ENCODE results near the gene METRN. TPM values are rescaled to one million over a fixed set of nuclear protein-coding genes. Genes with fewer than 3 reads are reported as not detected.

METRN gene
- total and polyA plus RNA-seq, 5 experiments from 2014 or later, result 13.1 to 40.9 (median 22.1) TPM

- H3K4me3 Mint-ChIP-seq, result peak overlapping the region; percentile 50 to 83 (median 66)
- peak; percentile 9 to 33 for ATAC-seq
Measured at GRCh38 chr16:715477-716199, 720 bp downstream of the METRN start.

DNA sequence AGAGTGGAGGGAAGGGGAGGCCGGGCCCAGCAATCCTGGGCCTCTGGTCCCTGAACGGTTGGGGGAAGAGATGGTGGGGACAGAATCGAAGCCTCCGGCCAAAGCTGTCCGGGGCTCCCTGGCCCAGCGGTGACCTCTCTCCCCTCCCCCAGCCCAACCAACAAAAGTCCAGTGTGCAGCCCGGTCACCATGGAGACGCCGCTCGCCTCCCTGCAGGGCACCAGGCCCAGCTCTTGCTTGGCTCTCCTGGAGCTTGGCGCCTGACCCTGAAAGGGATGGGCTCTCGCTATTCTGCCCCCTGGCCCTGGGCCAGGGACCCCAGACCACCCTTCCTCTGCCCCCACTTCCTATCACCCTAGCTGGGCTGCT, 1.3 kb downstream of the METRN start:
- no peak for ATAC-seq
- POLR2A ChIA-PET, result interaction anchor here (0.6 to 21.0 kb wide), 12 partner anchors 9 to 92 kb away, joined by 3 to 411 read pairs (median 4); partner anchors contain the start of genes CCDC78, CHTF18, CIAO3 and HAGHL

More at GRCh38 chr16:715477-716199, 720 bp downstream of the METRN start:
- H3K27me3 Mint-ChIP-seq, result peaks cover 0 to 7% (median 0%) of the 10 kb centered on the region in 5 donors
- H3K9me3 Mint-ChIP-seq, result no peaks in the 10 kb centered on the region
- peaks cover 13 to 41% (median 33%) of the 10 kb centered on the region in 4 donors for H3K4me1 Mint-ChIP-seq
- POLR2A ChIA-PET, result interaction anchor here (0.6 to 21.0 kb wide), 13 partner anchors 8 to 93 kb away, joined by 3 to 411 read pairs (median 4); partner anchors contain the start of genes CCDC78, CHTF18, CIAO3 and HAGHL
- peak overlapping the region in 2 of 10 donors; percentile 20 to 52 for H3K27ac Mint-ChIP-seq
- no peak for DNase-seq
- H3K36me3 Mint-ChIP-seq, result no peaks in the 10 kb centered on the region

GRCh38 chr16:716768-717325, 1.9 kb downstream of the METRN start:
- ATAC-seq (no peak), DNase-seq (no peak)
- H3K9me3 Mint-ChIP-seq, result no peaks in the 10 kb centered on the region
- no peaks in the 10 kb centered on the region for H3K36me3 Mint-ChIP-seq
- POLR2A ChIA-PET, result interaction anchor here (0.9 to 21.0 kb wide), 6 partner anchors 10 to 68 kb away, joined by 3 to 411 read pairs (median 6); partner anchors contain the start of genes CCDC78, CIAO3, HAGHL and JMJD8
- H3K27ac Mint-ChIP-seq, result no peak overlapping the region
- H3K27me3 Mint-ChIP-seq, result peaks cover 0 to 3% (median 0%) of the 10 kb centered on the region in 5 donors
- peak overlapping the region in 6 of 10 donors; percentile 42 to 72 (median 56) for H3K4me3 Mint-ChIP-seq
- peaks cover 13 to 41% (median 34%) of the 10 kb centered on the region in 4 donors for H3K4me1 Mint-ChIP-seq

More for the DNA sequence above, 1.3 kb downstream of the METRN start:
- H3K27me3 Mint-ChIP-seq, result peaks cover 0 to 3% (median 0%) of the 10 kb centered on the region in 5 donors
- peak overlapping the region; percentile 39 to 83 (median 68) for H3K4me3 Mint-ChIP-seq
- peak overlapping the region in 1 of 10 donors; percentile 20 for H3K27ac Mint-ChIP-seq
- H3K9me3 Mint-ChIP-seq, result no peaks in the 10 kb centered on the region
- no peak for DNase-seq
- no peaks in the 10 kb centered on the region for H3K36me3 Mint-ChIP-seq
- H3K4me1 Mint-ChIP-seq, result peaks cover 13 to 41% (median 33%) of the 10 kb centered on the region in 4 donors

DNA sequence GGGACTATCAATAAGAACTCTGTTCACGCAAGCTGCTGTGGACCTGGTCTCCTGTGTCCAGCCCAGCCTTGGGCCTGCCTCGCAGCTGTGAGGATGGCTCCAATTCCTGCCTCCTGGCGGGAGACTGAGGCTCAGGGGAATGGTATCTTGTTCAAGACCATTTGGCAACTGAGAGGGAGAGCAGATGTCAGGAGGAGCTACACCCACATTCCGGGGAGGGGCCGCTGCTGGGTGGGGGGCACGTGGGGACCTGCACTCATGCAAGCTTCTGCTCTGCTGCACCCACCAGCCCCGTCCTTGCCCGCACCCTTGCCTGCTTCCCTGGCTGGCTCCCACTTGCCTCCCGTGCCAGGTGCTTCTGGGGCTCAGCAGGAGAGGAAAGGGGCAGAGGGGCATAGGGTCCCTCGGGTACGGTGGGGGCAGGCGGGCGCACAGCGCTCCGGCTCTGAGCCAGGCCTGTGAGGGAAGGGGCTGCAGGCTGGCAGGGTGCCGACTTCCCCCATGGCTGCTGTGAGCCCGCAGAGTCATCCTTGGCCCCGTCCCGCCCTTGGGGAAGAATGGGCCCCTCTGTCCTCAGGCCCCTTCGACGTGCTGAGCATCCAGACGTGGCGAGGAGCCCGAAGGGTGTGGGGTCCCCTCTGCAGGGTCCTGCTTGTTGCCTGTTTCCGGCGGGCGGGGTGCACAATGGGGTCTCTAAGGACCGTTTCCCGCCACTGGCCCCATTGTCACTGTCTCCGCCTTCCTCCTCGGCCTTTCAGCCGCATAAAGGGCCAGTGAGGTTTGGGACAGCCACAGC, 2.7 kb downstream of the METRN start:
- Mint-ChIP-seq H3K9me3 (no peaks in the 10 kb centered on the region), H3K27ac (peak overlapping the region in 1 of 10 donors; percentile 62), H3K4me1 (peaks cover 15 to 47% (median 40%) of the 10 kb centered on the region in 4 donors), H3K36me3 (no peaks in the 10 kb centered on the region), H3K27me3 (peaks cover 0 to 2% (median 0%) of the 10 kb centered on the region in 5 donors), H3K4me3 (peak overlapping the region in 1 of 10 donors; percentile 32)
- POLR2A ChIA-PET, result interaction anchor here (1.9 to 21.0 kb wide), 4 partner anchors 17 to 68 kb away, joined by 4 to 411 read pairs (median 11); partner anchors contain the start of genes CCDC78, CIAO3, HAGHL and JMJD8
- no peak for ATAC-seq
- no peak for DNase-seq

DNA sequence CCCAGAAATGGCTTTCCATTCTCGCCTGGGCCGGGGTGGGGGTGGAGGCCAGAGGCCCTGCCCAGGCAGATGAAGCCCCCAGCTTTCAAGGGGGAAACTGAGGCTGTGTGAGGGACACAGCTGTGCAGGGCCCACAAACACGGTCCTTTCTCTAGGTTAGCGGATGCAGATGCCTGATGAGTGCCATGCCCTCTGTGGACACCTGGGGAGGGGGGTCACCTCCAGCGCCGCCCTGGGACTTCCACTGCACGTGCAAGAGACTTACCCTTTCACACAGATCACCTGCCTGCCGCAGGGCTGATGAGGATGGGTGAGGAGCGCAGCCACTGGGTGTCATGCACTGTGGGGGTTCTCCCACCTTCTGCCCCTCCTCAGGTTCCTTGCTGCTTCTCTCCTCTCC, 3.5 kb downstream of the METRN start:
- no peaks in the 10 kb centered on the region for H3K9me3 Mint-ChIP-seq
- no peaks in the 10 kb centered on the region for H3K36me3 Mint-ChIP-seq
- POLR2A ChIA-PET, result interaction anchor here (4.1 to 21.0 kb wide), 2 partner anchors 16 to 69 kb away, joined by 21 to 411 read pairs; partner anchors contain the start of genes CCDC78, CHTF18, CIAO3 and HAGHL
- H3K27ac Mint-ChIP-seq, result peak overlapping the region in 3 of 10 donors; percentile 40 to 83 (median 51)
- H3K4me3 Mint-ChIP-seq, result peak overlapping the region in 3 of 10 donors; percentile 80 to 95 (median 91)
- no peaks in the 10 kb centered on the region for H3K27me3 Mint-ChIP-seq
- no peak for ATAC-seq
- peaks cover 19 to 50% (median 44%) of the 10 kb centered on the region in 4 donors for H3K4me1 Mint-ChIP-seq
- DNase-seq, result no peak

- H3K27ac Mint-ChIP-seq, result peak overlapping the region; percentile 32 to 90 (median 78)
- H3K4me3 Mint-ChIP-seq, result peak overlapping the region; percentile 61 to 95 (median 84)
- no peaks in the 10 kb centered on the region for H3K36me3 Mint-ChIP-seq
- POLR2A ChIA-PET, result interaction anchor here (1.2 to 21.0 kb wide), 3 partner anchors 16 to 69 kb away, joined by 3 to 411 read pairs (median 21); partner anchors contain the start of genes CCDC78, CHTF18, CIAO3 and HAGHL
- DNase-seq (no peak), ATAC-seq (no peak)
- peaks cover 21 to 53% (median 44%) of the 10 kb centered on the region in 4 donors for H3K4me1 Mint-ChIP-seq
- no peaks in the 10 kb centered on the region for H3K27me3 Mint-ChIP-seq
- H3K9me3 Mint-ChIP-seq, result no peaks in the 10 kb centered on the region
Measured at GRCh38 chr16:718922-719321, 4.0 kb downstream of the METRN start.

- Mint-ChIP-seq H3K27ac (peak overlapping the region; percentile 63 to 96 (median 88)), H3K27me3 (no peaks in the 10 kb centered on the region), H3K36me3 (no peaks in the 10 kb centered on the region), H3K4me1 (peaks cover 21 to 48% (median 41%) of the 10 kb centered on the region in 4 donors), H3K4me3 (peak overlapping the region; percentile 79 to 95 (median 87)), H3K9me3 (no peaks in the 10 kb centered on the region)
- DNase-seq (peak in 2 of 10 donors; percentile 53 to 55), ATAC-seq (peak; percentile 4 to 5)
- POLR2A ChIA-PET, result interaction anchor here (0.5 to 21.0 kb wide), 13 partner anchors 15 to 319 kb away, joined by 3 to 411 read pairs (median 3); partner anchors contain the start of genes CCDC78, CHTF18, CIAO3 and HAGHL
Measured at GRCh38 chr16:719815-720446, 5.0 kb downstream of the METRN start.

DNA sequence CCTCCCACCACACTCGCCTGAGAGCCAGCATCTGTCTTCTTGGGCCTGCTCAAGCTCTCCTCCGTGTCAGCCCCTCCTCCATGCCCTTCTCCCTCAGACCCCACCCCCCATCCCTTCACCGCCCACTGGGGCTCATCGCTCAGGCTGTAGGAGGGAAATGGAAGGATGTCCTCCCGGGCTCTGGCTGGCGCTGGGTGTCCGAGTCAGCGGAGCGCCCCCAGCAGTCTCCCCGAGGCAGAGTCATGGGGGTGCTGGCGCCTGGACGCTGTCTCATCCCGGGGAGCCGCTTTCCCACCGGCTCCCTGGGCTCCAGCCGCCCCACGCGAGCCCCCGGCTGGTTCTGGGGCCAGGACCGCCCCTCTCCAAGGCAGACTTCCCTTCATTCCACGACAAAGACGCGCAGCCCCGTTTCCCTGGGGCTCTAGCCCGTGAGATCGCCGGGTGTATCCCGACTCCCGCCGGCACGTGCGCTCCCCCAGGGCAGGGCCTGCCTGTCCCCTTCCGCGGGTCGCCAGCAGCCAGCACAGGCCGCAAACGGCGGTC, 5.6 kb downstream of the METRN start:
- H3K9me3 Mint-ChIP-seq, result no peaks in the 10 kb centered on the region
- peak; percentile 19 to 27 for ATAC-seq

GRCh38 chr16:720990-721764, 6.3 kb downstream of the METRN start, which contains the start of gene ANTKMT:
Gene ANTKMT, plus strand, starts transcription at chr16:721146. Its CDS starts 129 bp downstream, at chr16:721275.
- POLR2A ChIA-PET, result interaction anchor here (0.8 to 21.0 kb wide), 14 partner anchors 9 to 321 kb away, joined by 3 to 411 read pairs (median 4); partner anchors contain the start of genes CCDC78, CHTF18, CIAO3 and HAGHL
- peak within 1 kb of the TSS; percentile 79 to 95 (median 87) for H3K4me3 Mint-ChIP-seq
- peak; percentile 71 for ATAC-seq
- H3K36me3 Mint-ChIP-seq, result no peaks in the 10 kb centered on the region
- no peaks in the 10 kb centered on the region for H3K27me3 Mint-ChIP-seq
- peak within 1 kb of the TSS; percentile 69 to 96 (median 91) for H3K27ac Mint-ChIP-seq
- peak; percentile 66 to 83 (median 78) for DNase-seq
- H3K4me1 Mint-ChIP-seq, result peaks cover 25 to 51% (median 38%) of the 10 kb centered on the region in 4 donors
- no peaks in the 10 kb centered on the region for H3K9me3 Mint-ChIP-seq

More for the DNA sequence above, 5.6 kb downstream of the METRN start:
- Mint-ChIP-seq H3K4me1 (peaks cover 21 to 52% (median 41%) of the 10 kb centered on the region in 4 donors), H3K27me3 (no peaks in the 10 kb centered on the region), H3K4me3 (peak overlapping the region; percentile 79 to 95 (median 87)), H3K27ac (peak overlapping the region; percentile 63 to 96 (median 88)), H3K36me3 (no peaks in the 10 kb centered on the region)
- DNase-seq, result peak in 5 of 10 donors; percentile 33 to 47 (median 41)
- POLR2A ChIA-PET, result interaction anchor here (0.7 to 21.0 kb wide), 16 partner anchors 8 to 320 kb away, joined by 3 to 411 read pairs (median 4); partner anchors contain the start of genes CCDC78, CHTF18, CIAO3 and HAGHL

Measured in naive thymus-derived CD8-positive, alpha-beta T cell (primary cell).